ENCODE data around the gene LRP5. TPM values are rescaled to one million over a fixed set of nuclear protein-coding genes. Genes with fewer than 3 reads are reported as not detected.

LRP5 gene
- total and polyA plus RNA-seq, 7 donors = 18.0 to 63.1 (median 28.9) TPM

GRCh38 chr11:68365943-68366435 lies 53.6 kb downstream of the LRP5 start:
- H3K36me3 ChIP-seq = peaks cover 0 to 24% (median 11%) of the 10 kb centered on the region in 4 donors
- intact Hi-C loops (cut with DNase I) = no loop called here
- no peak for TF ChIP-seq EP300 (IDR thresholded peaks at IDR 0.05)
- no peak for TF ChIP-seq POLR2AphosphoS5 (IDR thresholded peaks at IDR 0.05)

GRCh38 chr11:68367252-68367651 lies 54.9 kb downstream of the LRP5 start:
- Histone ChIP-seq H3K27me3 (no peaks in the 10 kb centered on the region), H3K27ac (peak overlapping the region in 2 of 4 donors; percentile 4 to 87), H3K9me3 (no peaks in the 10 kb centered on the region), H3K4me3 (no peak overlapping the region), H3K36me3 (peaks cover 0 to 24% (median 11%) of the 10 kb centered on the region in 4 donors), H3K4me1 (peaks cover 0 to 53% (median 50%) of the 10 kb centered on the region in 4 donors)
- no peak for TF ChIP-seq POLR2AphosphoS5 (IDR thresholded peaks at IDR 0.05)
- TF ChIP-seq EP300 (IDR thresholded peaks at IDR 0.05) = no peak
- no peak for TF ChIP-seq POLR2A (IDR thresholded peaks at IDR 0.05)
- no peak for TF ChIP-seq CTCF (IDR thresholded peaks at IDR 0.05)
- 96% methylated on average over 6 of the region's 6 CpGs for WGBS, 2 donors
- intact Hi-C loops (cut with DNase I) = no loop called here
- DNase-seq = no peak

More at GRCh38 chr11:68365943-68366435, 53.6 kb downstream of the LRP5 start:
- Histone ChIP-seq H3K27me3 (no peaks in the 10 kb centered on the region), H3K9me3 (no peaks in the 10 kb centered on the region), H3K4me3 (no peak overlapping the region), H3K4me1 (peaks cover 0 to 43% (median 41%) of the 10 kb centered on the region in 4 donors), H3K27ac (no peak overlapping the region)
- 90 to 93% methylated on average over 19 of the region's 19 CpGs for WGBS, 2 donors
- no peak for DNase-seq

GRCh38 chr11:68369756-68370155 lies 57.4 kb downstream of the LRP5 start:
- peaks cover 0 to 24% (median 11%) of the 10 kb centered on the region in 4 donors for H3K36me3 ChIP-seq
- intact Hi-C loops (cut with DNase I) = loop anchor here (2.0 kb wide), 1 partner anchor 15 kb away; no protein-coding TSS in a partner anchor
- no peaks in the 10 kb centered on the region for H3K27me3 ChIP-seq
- TF ChIP-seq POLR2A (IDR thresholded peaks at IDR 0.05) (no peak), POLR2AphosphoS5 (IDR thresholded peaks at IDR 0.05) (no peak), CTCF (IDR thresholded peaks at IDR 0.05) (no peak), EP300 (IDR thresholded peaks at IDR 0.05) (no peak)
- no peak overlapping the region for H3K4me3 ChIP-seq
- H3K9me3 ChIP-seq = no peaks in the 10 kb centered on the region
- H3K27ac ChIP-seq = peak overlapping the region; percentile 87 to 92 (median 90)
- H3K4me1 ChIP-seq = peaks cover 0 to 59% (median 58%) of the 10 kb centered on the region in 4 donors
- 96 to 97% methylated on average over 8 of the region's 8 CpGs for WGBS, 2 donors
- no peak for DNase-seq

GRCh38 chr11:68370211-68371111 lies 58.1 kb downstream of the LRP5 start:
- DNase-seq = no peak
- peaks cover 0 to 24% (median 11%) of the 10 kb centered on the region in 4 donors for H3K36me3 ChIP-seq
- WGBS, 2 donors = 64 to 81% methylated on average over 23 of the region's 23 CpGs
- no peak overlapping the region for H3K4me3 ChIP-seq
- TF ChIP-seq POLR2A (IDR thresholded peaks at IDR 0.05) (no peak), POLR2AphosphoS5 (IDR thresholded peaks at IDR 0.05) (peak in 1 of 4 donors; percentile 22), EP300 (IDR thresholded peaks at IDR 0.05) (no peak), CTCF (IDR thresholded peaks at IDR 0.05) (no peak)
- no peaks in the 10 kb centered on the region for H3K27me3 ChIP-seq
- H3K9me3 ChIP-seq = no peaks in the 10 kb centered on the region
- peak overlapping the region; percentile 87 to 92 (median 90) for H3K27ac ChIP-seq
- peaks cover 0 to 66% (median 65%) of the 10 kb centered on the region in 4 donors for H3K4me1 ChIP-seq
- intact Hi-C loops (cut with DNase I) = loop anchor here (2.0 kb wide), 1 partner anchor 16 kb away; no protein-coding TSS in a partner anchor
